CD4-positive, alpha-beta T cell treated with Interleukin-2 at 100 ng/mL for 4 hours (primary cell): ENCODE data around the gene COLGALT1.

Experiments
- DNase-seq: peaks from one replicate; pipeline ENCODE4 v3.0.0-alpha.2; 2020; ENCODE audit warnings: low spot score

Gene COLGALT1

DNA sequence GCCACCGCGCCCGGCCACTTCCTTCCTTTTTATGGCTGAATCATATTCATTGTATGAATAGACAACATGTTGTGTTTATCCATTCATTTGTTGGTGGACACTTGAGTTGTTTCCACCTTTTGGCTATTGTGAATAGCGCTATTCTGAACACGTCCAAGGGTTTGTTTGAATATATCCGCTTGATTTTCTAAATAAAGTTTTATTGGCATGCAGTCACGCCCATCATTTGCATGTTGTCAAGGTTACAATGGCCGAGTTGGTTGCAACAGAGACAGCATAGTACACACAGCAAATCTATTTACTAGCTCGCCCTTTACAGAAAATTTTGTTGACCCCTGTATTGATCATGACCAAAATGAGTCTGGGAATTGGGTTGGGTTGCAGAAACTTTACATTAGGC, 43.5 kb downstream of the COLGALT1 start:
- no peak for DNase-seq

DNA sequence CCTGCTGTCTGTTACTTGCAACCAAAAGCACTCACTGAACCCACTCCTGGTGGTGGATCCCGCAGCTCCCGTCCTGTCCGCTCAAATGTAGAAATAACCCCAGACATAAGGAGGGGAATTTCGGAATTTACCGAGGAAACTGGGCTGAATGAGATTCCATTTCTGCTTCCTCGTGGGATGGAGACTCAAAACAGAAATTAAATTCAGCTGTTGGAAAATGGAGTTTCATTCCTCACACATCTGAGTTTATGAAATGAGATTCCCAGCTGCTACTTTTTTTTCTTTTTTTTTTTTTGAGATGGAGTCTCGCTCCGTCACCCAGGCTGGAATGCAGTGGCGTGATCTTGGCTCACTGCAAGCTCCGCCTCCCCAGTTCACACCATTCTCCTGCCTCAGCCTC, 44.3 kb downstream of the COLGALT1 start:
- DNase-seq = no peak

DNA sequence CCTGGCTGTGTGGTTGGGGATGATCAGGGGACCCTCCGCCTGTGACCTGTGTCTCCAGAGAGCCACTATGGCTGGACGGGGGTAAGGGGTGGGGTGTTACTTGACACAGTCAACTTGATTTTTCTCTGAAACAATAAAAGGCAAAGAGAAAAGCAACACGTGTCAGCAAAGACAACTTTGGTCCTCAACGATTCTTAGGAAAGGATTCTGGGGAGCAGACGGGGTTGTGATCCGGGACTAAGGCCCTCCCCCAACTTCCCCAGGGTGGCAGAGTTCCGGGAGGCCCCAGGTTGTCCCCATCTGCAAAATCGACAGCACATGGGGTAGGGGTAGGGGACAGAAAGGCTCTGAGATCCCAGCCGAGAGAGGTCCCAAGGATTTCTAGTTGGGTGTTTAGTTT, 46.2 kb downstream of the COLGALT1 start:
- no peak for DNase-seq

DNA sequence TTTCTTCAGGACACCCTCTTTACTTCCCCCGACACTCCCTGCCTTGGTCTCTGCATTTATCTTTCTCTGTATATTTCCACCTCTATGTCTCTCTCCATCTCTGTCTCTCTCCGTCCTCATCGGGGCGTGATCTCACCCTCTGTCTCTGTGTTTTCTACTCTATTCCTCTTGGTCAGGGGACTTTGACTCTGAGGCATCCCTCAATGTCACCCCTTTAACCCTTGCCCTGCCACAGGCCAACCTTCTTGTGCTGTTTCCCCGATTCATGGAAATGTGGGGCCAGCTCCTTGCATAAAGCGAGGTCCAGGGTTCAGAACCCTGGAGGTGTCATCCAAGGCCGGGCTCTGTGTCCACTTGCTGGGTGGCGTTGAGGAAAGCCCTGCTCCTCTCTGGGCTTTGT, 46.8 kb downstream of the COLGALT1 start:
- no peak for DNase-seq

- no peak for DNase-seq
These were observed 47.5 kb downstream of the COLGALT1 start for GRCh38 chr19:17602872-17603510.

DNA sequence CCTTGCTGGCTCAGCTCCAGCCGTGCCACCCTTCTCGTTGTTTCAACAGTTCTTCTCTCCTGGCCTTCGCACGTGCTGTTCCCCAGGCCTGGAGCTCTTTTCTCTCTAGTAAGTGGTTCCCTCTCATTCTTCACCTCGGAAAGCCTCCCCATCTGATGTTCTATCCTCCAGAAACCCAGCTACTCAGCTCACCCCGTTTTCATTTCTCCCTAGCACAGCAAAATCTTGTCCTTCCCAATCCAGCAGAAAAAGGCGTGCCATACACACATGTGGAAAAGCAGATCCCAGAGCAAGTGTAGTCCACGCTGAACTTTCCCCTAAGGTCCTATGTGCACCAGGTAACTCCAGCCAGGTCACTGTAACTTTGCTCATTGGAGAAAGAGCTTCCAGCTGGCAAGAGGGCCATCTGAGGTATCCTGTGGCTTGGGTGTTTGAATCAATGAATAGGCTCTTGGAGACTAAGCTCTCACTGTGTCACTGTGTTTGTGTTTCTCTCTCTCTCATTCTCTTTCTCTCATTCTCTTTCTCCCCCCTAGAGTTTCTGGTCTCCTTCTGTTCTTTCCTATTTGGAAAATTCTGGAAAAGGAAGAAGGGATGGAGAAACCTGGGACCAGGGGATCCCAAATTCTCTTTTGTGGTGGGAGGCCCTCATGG, 49.0 kb downstream of the COLGALT1 start:
- DNase-seq = no peak

- no peak for DNase-seq
These were observed 49.7 kb downstream of the COLGALT1 start for GRCh38 chr19:17605117-17605516.

GRCh38 chr19:17605761-17606589, 50.5 kb downstream of the COLGALT1 start:
- DNase-seq = peak; percentile 78

DNA sequence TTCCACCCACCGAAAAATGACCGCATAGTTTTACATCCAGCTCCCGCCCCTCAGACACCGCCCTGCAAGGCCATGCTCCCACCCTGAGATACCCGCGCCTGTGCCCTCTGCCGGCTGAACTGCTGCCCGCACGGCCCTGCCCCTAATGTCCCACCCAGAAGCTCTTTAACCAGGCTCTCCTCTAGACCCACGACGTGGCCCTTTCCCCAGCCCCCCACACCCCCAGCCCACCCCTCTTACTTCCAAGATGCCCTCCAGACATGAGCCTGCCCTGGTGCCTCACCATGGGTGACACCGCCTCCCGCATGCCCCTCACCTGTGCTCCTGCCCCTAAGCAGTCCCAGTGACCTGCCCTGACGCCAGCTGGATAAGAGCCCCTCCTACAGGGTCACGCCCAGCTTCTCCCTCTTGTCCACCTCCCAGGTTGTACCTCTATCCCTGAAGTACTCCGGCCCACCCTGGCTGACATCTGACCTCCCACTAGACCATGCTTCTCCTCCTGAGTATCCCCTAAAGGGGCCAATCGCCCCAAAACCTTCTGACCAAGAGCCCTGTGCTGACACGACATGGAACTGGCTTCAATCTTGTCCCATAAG, 51.2 kb downstream of the COLGALT1 start:
- no peak for DNase-seq

GRCh38 chr19:17607936-17608335, 52.5 kb downstream of the COLGALT1 start:
- no peak for DNase-seq

DNA sequence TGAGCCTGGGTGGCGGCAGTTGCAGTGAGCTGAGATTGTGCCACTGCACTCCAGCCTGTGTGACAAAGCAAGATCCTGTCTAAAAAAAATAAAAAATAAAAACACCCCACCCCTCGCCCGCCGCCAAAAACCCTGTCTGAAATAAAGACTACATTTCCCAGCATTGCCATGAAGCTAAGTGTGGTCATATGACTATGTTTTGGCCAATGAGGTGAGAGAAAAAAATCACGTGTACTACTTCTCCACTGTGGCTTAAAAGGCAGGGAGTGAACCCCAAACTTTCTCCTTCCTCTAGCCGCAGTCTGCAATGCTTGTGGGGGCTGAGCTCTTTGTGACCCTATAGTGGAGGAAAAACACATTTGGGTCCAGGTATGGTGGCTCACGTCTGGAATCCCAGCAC, 54.9 kb downstream of the COLGALT1 start:
- peak; percentile 18 for DNase-seq

DNA sequence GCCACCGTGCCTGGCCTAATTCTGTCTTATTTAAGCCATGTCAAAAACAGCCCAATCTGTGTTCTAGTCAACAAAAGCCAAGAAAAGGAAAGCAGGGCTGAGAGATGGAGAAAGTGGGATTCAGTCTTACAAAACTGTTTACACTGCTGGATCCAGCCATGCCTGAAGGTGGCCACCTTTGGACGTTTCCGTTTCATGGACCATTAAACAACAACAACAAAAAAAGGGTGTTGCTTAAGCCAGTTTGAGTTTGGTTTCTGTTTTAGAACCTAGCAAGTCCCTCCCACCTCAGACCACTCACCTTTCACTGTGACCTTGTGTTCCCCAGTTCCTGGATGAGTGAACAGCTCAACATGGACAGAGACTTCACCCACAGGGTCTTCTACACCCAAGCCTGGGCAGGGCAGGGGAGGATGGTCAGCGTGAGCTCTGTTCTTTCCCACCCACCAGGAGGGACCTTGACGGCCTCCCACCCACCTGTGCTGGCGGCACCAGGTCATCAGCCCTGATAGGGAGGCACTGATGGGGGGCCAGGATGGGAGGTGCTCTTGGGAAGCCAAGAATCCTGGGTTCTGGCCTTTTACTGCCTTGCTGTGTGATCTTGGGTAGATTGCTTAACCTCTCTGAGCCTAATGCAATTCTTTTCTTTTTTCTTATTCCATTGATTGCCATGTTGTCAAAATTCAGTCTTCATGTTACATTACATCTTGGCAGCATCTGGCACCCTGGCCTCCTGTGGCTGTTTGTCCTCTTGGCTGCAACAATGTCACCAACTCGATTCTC, 56.2 kb downstream of the COLGALT1 start:
- no peak for DNase-seq

DNA sequence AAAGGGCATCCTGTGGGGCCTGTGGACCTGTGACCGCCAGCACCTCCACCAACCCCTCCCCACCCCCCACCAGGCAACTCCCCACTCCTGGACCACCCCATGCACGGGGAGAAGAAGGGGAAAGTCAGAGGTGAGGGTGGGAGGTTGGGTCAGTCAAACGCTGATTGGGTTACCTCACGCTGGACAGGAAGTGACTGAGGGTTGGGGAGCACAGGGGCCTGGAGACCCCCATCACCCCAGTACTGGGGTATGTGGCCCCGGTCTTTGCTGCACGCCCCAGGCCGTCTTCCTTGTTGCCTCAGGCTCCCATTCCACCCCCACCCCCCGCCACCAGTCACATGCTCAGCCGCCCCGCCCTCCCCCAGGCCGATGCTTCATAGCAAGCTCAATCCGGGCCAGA, 59.0 kb downstream of the COLGALT1 start:
- DNase-seq = no peak

GRCh38 chr19:17615889-17616685, 60.6 kb downstream of the COLGALT1 start:
- no peak for DNase-seq

DNA sequence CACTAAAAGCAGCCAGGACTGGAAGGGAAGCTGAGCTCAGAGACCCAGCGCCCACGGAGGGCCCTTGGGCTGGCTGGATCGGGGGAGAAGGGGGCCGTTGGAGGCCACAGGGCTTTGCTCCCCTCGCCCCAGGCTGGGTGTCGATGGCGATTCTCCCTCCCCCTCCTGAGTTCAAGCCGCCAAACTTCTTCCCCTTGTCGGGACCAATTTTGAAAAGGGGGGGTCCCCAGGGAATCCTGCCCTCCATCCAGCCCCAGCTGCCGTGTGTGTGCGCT, 61.2 kb downstream of the COLGALT1 start:
- DNase-seq = no peak

DNA sequence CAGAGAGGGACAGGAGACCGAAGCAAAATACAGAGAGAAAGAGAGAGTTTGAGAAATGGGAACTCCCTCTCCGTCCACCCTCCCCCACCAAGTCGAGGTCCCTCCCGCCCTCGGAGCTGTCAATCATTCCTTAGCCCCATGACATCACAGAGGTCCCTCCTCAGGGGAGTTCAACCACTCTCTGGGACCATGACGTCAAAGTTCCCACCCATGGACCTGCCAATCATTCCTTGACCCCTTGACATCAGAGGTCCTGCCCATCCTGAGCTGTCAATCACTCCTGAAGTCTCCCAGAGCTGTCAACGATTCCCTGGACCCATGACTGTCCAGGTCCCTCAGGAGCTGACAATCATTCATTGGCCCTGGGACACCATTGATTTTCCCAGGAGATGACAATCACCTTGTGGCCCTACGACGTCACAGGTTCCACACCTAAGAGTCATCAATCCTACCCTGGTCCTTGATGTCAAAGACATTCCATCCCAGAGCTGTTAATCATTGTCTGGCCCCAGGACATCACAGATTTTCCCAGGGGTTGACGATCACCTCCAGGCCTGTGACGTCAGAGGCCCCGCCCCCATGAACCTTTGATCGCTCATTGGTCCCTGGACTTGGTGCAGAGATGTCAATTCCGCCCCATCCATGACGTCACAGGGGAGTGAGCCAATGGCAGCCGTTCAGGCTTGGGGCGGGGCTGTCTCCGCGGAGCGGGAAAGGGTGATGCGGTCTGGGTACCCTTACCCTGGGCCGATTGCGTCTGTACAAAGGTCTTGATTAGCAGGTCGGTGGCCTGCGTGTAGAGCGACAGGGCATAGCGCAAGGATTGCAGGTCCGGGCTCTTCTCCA, 61.7 kb downstream of the COLGALT1 start:
- no peak for DNase-seq

DNA sequence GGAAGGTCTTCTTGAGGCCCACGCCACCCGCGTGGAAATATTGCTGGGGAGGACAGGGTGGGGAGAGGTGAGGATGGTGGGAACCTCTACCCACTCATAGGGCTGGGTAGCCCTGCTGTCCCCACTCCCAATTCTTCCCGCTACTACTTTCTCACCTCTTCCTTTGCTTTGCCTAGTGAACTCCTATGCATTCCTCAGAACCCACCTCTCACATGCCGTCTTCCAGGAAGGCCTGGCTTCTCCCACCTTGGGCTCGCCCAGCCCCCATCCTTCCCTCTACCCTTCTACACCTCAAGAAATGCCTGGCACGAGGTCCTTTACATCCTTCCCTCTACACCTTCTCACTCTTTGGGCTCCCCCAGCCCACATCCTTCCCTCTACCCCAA, 62.4 kb downstream of the COLGALT1 start:
- DNase-seq = no peak

GRCh38 chr19:17618281-17618903, 62.9 kb downstream of the COLGALT1 start:
- no peak for DNase-seq

- DNase-seq = no peak
These were observed 63.5 kb downstream of the COLGALT1 start for GRCh38 chr19:17618936-17619335.

DNA sequence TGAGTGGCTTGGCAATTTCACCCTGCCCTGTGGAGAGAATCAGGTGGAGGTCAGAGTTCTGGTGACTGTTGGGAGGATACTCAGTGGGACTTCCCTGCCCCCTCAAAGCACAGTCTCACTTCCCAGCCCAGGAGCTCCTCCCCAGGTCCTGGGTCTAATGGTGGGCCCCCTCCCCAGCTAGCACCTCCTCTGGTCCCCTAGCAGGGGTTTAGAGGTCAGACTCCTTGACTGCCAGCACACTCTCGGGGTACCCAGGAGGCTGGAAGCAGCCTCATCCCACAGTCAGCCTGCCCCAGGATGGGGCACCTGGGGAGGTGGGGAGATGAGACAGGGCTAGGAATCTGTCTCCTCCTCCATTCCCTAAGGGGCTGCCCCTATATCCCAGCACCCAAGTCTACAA, 65.2 kb downstream of the COLGALT1 start:
- DNase-seq = no peak
